Ovary (tissue), 3 donors: ENCODE results near the gene ZMYND10.

Source experiments
- CTCF ChIP-seq, 3 donors: fragments of 450-650 bp in 2 of 3; fragments of 200-600 bp in 1 of 3; IDR thresholded peaks; one replicate each; pipeline versions ENCODE4 v1.5.1 to v1.8.0; 2016 to 2022; ENCODE audit warnings: antibody characterized with exemption in 3 of 3, mild to moderate bottlenecking in 1 of 3
- EP300 ChIP-seq: sonication (generic); formaldehyde crosslinking; IDR thresholded peaks from one replicate; pipeline ENCODE4 v1.6.1; 2017; ENCODE audit warnings: antibody characterized with exemption
- POLR2A ChIP-seq: fragments of 450-650 bp; IDR thresholded peaks from one replicate; pipeline ENCODE4 v1.6.1; 2017; ENCODE audit warnings: antibody characterized with exemption, mild to moderate bottlenecking, moderate library complexity
- donor health status: DM: no; HTN: no; CAD: no.

DNA sequence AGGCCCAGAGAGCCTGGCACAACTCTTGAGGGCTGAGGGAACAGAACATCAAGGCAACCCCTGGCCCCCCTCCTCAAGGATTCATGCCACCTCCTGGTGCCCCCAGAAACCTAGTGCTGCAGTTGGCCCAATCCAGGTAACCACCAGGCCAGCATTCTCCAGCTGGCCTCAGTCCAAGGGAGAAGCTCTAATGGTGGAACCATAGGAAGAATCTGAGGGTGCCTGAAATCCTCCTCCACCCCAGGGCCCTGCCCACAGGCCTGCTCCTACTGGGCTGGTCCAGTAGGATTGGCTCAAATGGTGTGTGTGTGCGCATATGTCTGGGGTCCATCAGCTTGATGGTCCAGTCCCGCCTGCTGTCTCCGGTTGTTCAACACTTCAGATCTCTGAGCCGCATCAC lies 30.7 kb downstream of the ZMYND10 start:
- TF ChIP-seq CTCF (IDR thresholded peaks at IDR 0.05), result no peak
- no peak for TF ChIP-seq POLR2A
- no peak for TF ChIP-seq EP300
